ENCODE results near the gene KCNAB1.
A peak's percentile ranks its signal among the peaks of the same experiment; 100 is the strongest.
"Not testable (repeated sequence)": the region's sequence is repeated elsewhere in the genome, so short reads cannot be mapped to it uniquely, and the experiment has no call there.

KCNAB1 gene

DNA sequence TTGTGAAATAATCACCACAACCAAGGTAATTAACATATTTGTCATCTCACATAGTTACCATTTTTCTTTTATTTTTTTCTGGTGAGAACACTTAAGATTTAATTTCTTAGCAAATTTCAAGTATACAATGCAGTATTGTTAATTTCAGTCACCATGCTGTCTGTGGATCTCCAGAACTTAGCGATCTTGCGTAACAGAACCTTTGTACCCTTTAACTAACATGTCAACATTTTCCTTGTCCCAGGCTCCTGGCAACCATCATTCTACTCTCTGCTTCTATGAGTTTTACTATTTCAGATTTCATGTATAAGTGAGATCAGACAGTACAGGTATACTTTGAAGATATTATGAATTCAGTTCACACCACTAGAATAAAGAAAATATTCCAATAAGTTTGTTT lies 154.4 kb downstream of the KCNAB1 start:
- no peak for DNase-seq

DNA sequence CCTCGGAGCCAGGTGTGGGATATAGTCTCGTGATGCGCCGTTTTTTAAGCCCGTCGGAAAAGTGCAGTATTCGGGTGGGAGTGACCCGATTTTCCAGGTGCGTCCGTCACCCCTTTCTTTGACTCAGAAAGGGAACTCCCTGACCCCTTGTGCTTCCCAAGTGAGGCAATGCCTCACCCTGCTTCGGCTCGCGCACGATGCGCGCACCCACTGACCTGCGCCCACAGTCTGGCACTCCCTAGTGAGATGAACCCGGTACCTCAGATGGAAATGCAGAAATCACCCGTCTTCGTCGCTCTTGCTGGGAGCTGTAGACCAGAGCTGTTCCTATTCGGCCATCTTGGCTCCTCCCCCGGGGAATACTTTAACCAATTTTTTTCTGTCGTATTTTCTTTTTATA lies 164.3 kb downstream of the KCNAB1 start:
- not testable (repeated sequence) for DNase-seq

DNA sequence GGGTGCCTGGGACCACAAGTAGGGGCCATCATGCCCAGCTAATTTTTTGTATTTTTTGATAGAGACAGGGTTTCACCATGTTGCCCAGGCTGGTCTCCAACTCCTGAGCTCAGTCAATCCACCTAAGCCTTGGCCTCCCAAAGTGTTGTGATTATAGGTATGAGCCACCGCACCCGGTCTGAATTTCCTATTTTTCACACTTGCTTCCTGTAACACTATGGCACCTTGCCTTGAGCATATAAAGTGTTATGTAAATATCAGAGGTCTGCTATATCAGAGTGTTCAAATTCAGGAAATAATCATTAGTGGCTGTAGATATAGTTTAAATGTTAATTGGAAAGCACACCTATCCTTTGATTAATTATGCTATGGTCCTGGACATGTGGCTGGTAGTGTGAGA lies 165.2 kb downstream of the KCNAB1 start:
- no peak for DNase-seq

DNA sequence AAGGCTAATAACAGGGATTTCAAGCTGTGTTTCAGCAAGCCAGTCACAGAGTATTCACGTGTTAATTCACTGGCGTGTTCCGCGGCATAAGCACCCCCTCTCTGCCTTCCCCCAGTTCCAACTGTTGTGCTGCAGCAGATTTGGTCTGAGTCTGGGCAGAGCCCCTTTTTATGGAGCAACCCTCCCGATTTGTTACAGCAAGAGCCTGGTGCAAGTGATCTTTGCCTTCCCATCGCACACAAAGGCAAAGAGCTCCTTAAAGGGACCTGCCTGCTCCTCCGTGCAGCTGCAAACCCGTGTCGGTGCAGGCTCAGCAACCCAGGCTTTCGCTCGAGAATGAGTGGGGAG lies 170.5 kb downstream of the KCNAB1 start:
- DNase-seq: no peak

DNA sequence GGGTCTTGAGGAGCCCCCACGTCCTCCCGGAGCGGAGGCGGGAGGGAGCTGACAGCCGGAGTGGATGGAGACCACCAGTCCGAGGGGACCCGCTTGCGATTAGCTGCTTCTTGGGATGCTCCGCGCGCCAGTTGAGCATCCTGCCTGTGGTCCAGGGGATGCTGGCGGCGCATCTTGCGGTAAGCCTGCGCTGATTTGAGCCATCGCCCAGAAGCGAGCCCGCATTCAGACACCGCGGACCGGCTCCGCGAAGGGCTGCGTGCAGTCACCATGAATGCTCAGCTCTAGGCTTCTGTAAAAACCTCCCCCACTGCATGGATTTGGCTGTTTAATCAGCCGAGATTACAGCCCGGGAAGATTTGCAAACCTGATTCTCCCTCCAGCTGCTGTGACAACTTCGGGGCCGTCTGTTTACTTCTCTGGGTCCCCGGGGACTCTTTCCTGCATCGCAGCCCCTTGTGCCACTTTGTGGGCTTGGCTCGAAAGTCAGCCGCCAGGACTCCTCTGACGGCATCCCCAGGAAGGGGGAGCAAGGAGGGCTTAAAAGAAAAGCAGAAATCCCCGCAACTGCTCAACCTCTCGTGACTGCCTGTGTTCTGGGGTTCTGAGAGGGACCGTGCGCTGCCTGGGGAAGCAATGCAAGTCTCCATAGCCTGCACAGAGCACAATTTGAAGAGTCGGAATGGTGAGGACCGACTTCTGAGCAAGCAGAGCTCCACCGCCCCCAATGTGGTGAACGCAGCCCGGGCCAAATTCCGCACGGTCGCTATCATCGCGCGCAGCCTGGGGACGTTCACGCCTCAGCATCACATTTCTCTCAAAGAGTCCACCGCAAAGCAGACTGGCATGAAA lies 171.1 kb downstream of the KCNAB1 start:
- DNase-seq: peak; percentile 5

DNA sequence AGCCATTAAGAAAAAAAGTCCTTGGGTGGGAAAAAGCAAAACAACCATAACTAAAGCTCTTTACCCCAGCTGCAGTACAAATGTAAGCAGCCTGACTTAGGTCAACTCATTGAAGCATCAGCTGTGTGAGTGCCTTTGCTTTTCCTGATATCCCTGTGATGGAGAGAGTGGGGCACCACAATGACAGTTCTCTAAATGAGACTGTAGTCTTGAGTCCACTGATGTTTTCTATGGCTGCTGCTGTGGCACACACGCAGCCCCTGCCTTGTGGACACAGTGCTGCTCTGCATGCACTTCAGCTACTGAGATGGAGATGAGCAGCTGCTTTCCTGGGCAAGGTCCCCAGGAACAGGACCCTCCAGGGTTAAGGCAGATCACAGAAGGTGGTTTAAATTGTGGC lies 173.2 kb downstream of the KCNAB1 start:
- DNase-seq: no peak

DNA sequence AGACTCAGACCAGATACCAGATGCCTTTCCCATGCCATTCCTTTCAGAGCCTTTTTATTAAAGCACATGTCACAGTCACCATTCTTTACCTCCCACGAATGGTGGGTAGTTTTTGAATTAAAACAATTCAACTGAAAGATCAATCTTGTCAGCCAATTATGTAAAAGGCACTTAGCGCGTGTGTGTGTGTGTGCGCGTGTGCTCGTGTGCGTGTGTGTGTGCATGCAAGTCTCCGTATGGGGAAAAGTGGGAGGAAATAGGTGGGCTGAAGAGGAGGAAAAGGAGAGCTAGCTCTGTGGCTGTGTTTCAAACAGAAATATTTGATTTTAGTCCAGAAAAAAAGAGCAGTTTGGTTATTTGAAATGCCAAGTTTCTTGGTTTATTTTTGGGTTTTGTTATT lies 177.2 kb downstream of the KCNAB1 start:
- DNase-seq: no peak

DNA sequence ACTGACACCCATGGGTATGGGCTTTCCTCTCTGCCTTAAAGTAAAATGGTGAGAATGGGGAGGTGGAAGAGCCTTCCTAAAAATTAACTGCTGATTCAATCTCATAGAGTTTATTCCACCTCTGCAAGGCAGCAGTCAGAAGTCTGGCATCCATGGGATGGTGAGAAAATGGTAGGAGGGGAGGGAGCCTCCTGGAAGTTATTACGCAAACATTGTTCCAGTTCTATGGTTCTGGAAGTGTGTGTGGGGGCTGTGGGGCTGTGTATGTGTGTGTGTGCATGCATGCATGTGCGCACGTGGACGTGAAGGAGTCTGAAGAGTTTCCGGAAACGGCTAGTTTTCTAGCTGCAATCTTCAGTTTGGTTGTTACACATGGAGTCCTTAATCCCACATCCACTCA lies 177.6 kb downstream of the KCNAB1 start:
- no peak for DNase-seq

DNA sequence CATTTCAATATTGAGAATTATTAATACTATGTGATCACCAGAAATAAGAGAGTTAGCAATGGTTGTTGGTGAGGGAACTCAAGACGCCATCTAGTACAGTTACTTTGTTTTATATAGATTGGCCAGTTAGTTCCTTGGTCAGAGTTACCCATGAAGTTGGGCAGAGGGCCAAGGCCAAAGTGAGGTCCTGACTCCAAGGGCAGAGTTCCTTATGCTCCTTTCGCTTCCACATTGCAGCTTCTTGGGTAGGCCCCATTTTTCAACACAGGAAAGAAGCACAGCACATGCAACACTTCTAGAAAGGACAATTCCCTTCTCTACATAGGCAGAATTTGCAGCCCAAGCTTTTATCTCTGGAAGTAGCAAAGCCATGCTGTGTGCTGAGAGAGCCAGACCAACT lies 178.6 kb downstream of the KCNAB1 start:
- DNase-seq: no peak

DNA sequence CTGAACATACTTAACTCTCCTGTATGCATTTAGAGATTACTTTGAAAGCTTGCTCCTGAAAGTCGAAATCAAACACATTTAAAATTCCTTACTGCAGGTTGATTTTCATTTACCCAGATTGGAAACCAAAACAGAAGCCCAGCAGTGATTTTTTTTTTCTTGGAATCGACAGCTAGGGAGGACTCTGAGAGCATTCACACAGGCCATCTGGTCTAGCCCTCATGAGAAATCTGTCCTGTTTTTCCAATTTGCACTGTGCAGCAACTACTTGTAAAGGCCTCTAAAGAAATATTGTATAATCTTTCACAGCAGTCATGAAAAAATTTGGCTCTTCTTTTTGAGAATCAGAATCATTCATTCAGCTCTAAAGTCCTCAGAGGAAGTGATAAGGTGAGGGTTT lies 179.2 kb downstream of the KCNAB1 start:
- DNase-seq: no peak

DNA sequence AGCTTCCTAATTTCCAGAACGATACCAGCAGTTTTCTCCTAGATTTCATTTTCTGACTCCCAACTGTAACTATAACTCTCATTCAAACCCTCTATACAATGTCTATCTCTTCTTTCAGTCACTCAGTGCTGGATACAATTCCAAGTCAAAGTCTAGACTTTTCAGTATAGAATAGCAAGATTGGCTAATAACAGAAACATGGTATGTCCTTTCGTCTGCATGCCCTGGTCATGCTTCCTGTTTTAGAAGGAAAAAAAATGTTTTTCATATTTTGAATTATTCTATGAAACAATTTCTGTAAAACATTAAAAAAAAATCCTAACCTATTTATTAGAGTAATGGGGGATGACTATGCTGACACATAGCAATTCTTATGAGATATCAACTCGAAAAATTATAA lies 180.0 kb downstream of the KCNAB1 start:
- DNase-seq: no peak

DNA sequence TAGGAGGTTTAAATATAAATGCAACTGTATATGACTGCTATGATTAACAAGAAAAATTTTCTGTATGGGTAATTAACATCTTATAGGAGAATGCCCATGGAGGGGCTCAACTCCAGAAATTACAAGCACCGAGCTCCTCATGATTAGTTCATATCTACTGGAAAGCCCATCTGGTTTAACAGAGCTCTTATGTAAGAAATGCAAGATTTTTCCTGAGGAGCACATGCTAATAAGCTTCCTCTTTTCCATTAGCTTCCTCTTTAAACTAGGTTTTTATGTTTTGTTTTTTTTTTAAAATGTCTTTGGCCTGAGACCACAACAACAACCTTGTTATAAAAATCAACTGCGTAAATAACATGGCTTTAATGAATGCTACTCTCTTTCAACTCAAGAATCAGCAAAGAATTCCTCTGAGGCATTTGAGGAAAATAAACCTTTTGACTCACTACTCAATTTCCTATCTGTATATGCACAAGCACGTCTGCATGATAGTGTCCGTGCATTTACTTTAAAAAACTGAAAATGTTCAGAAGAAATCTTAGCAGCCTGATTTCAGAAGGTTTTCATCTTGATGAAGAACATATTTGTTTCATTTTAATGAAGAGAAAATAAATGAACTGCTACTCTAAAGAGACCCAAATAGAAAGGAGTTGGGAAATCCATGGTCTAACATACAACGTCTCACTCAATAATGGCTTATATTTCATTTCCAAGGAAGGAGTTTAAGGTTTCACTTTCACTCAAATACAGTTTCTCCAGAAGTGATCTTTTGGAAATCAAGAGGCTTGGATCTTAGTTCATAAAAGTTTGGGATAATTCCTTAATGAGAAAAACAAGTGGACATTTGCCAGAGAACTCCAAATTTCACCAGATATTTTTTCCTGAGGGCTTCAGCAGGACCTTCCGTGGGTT lies 180.8 kb downstream of the KCNAB1 start:
- DNase-seq: peak; percentile 27

DNA sequence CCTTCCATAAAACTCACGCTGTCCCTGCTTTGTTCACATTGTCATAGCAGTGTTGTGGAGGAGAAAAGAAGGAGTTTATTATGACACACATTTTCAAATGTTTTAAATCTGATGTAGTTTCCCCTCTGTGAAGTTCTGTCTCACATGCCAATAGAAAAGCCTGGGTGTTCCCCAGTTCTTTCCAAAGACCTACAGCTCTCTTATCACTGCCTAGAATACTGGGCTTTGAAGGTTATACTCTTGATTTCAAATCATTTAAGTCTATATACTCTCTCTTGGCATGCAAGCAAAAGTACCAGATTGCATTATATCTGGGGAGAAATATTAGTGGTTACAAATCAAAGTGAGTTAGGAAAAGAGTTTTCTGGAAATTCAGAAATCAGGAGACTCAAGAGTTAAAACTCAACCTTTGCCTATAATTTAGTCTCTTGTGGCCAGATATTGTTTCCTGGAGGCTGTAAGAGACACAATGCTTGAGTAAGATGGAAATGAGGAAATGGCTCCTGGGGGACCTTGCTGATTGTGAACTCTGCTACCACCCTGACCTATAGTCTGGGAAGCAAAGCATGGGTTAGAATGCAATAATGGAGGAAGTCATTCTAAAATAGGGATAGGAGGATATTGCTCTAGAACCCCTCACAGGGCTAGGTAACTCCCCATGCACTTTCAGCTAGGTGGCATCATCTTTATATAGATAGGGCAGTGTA lies 182.8 kb downstream of the KCNAB1 start:
- no peak for DNase-seq

DNA sequence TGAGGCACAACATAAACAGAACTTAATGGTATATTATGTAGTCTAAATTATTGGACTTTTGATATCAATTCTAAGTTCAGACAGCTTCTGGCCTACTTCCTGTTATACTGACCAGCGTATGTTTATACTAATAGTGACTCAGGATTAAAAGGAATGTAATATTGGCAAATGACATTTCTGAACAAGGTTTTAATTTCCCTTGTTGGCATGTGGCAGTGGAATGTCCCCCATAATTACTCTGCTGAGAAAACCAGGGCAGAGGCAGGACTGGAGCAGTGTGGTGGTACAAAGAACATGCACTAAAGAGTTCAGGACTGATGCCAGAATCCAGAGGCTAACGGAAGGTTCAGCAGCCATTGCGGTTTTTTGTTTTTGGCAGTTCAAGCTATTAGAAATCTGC lies 184.0 kb downstream of the KCNAB1 start:
- DNase-seq: no peak

DNA sequence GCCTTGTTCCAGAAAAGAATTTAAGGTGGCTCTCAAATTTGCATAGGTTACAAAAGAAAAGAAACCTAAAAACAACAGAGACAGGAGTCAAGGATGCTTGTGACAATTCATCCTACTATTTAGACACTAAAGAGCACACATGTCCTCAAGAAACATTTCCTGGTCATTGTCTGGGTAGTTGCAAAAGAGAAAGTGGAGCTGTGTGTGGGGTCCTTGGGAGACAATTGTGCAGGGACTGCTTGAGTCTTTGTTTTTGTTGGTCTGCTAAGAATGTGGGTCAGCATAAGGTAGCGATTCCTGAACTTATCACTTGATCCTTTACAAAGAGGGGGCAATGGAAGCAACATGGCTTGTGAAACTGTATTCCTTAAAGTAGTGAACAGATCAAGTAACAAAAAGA lies 185.3 kb downstream of the KCNAB1 start:
- DNase-seq: no peak

DNA sequence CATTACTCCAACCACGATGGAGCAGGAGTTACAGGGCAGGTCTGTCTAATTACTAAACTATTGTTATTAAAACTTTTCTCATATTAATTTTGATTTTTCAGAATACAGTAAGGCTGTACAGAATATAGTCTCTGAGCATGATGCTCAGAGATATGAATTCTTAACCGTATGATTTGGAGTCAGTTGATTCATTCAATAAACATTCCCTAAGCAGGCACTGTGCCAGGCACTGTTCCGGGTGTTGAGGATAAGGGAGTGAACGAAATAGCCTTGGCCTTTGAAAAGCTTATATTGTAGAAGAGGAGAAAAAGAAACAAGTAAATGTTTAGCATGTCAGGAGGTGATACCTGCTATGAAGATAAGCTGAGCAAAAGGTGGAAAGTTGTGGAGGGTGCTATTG lies 187.3 kb downstream of the KCNAB1 start:
- no peak for DNase-seq

DNA sequence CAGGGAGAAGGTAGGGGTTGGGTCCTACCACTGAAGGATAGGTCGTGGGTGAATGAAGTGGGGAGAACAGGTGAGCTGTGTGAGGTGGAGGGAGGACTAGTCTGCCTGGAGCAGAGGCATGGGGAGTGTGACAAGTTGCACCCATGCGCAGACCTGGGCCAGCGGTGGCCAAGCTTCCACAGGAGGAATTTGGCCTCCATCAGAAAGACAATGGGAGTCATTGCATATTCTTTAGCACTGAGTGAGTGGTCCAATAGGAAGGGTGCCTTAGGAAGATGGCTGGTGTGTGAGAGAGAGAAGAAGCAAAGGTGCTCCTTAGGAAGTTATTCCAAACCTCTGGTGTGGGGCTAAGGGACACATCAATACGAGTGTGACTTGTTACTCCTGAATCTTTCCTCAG lies 191.1 kb downstream of the KCNAB1 start:
- no peak for DNase-seq

DNA sequence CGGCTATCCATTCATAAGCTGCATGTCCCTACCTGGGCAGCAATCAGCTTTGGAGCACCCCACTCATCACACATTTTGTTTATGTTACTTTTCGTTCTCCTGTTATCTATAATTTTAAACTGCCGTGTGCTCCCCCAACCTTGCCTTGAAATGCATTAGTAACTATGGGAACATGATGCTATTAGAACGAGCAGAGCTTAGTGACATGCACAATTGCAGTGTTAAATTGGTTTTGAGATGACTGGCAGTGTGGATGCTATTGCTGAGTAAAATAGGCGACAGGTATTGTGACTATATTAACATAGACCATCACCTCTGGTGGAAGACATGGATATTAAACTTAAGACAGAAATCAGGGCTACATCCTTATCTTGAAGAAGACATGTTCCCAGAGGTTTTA lies 191.6 kb downstream of the KCNAB1 start:
- DNase-seq: no peak

DNA sequence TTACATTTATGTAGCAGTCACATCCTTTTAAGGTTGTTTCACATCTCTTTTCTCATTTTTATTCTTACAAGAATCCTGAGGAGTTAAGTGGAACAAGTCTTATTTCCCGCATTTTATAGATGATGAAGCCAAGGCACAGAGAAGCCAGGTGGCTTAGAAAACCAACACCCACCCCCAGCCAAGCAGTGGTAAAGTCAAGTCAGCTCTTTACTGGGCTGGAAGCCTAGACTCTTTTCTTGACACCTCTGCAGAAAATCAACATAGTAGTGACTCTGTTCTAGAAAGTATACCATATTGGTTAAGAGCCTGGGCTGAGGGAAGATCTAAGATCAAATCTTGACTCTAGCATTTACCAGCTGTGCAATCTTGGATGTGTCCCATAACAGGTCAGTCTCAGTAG lies 195.7 kb downstream of the KCNAB1 start:
- DNase-seq: no peak

DNA sequence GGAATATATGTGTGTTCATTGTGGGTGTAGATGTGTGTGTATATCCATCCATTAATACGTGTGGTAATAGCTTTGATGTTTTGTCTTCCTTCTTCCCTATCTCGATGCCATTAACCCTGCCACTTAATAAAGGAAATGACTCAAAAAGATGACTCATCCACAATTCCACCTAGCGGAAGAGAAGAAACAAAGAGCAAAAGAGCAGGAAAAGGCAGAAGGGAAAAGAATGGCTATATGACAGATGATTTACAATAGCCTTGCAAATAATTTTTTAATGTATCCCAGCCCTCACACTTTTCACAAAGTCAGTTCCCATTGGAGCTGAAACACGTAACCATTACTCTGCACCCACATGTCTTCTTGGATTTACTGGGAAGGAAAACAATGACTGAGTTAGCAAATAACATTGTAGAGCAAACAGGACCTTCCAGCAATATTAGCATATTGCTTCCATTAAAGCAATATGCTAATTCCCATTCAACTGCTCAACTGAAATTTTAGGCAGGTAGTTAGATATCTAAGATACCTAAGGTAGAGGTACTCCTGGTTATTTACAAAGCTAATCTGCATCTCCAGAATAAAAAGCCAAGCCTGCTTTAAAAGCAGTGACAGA lies 197.2 kb downstream of the KCNAB1 start:
- no peak for DNase-seq

DNA sequence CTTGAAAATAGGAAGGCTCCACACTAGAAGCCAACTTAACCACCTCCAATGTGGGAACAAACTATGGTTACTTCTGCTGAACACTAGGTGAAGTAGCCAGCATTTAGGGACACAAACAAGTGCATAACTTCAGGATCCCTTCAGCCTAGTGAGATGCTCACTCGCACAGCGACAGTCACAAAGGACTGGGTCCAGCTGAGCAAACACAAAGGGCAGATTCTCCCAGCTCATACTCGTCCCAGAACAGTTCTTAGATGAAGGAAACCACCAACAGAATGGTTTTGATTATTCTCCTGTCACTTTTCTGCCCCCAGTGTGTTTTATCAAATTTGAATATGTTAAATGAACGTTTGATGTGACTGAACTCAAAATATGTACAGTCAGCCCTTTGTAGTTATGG lies 201.6 kb downstream of the KCNAB1 start:
- DNase-seq: no peak

DNA sequence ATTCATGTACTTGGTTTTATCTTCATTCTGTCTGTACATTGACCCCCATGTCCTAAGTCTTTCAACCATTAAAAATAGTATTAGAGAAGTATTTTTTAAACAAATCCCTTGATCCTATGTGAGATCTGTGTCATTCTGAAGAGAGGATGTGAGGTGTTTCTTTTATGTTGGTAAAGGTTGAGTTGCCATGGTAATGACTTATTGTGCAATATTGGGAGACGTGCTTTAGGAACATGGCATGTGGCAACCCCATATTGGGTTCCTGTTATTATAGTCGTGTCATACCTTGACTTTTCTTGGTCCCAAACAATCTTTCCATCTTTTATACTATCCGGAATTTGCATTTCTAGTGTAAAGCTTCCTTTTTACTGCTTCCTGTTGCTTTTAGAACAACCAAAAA lies 203.1 kb downstream of the KCNAB1 start:
- no peak for DNase-seq

DNA sequence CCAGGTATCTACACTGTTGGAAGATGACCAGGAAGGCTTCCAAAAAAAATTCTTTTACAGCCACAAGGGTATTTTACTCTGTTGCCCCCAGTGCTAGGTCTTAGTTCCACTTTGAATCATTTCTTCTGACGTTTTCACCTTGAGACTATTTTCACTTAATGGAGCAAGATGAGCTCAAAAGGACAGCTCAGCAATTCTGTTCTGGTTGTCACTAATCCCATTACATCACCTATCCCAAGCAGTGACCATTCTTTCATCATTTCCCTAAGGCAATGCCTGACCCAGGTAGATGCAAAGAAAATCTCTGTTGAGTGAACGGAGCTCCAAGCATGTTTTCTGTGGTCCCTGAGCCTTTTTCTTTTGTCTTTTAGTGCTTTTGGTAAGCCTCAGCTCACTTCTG lies 210.0 kb downstream of the KCNAB1 start:
- DNase-seq: no peak
